Endothelial cell of umbilical vein (primary cell): Measurements from ENCODE around the gene NR5A2. TPM values are rescaled to one million over a fixed set of nuclear protein-coding genes. Genes with fewer than 3 reads are reported as not detected.

Experiments
- BruUV-seq: library from RNA; stranded (reverse); fragments of 400-500 nt; replicated peaks from 2 replicates; lab custom pipeline; 2021; lab: Mats Ljungman, UMichigan
- CTCF ChIA-PET: fragments of 300-600, 350-600 bp; sonication (Branson Sonifier 250); formaldehyde crosslinking; loops from one replicate; lab custom pipeline; 2021; ENCODE audit warnings: antibody characterized with exemption, inconsistent platforms; lab: Charles Lee
- POLR2A ChIA-PET: fragments of 300-600, 350-600 bp; sonication (Branson Sonifier 250); formaldehyde crosslinking; loops from one replicate; lab custom pipeline; 2021; ENCODE audit warnings: antibody characterized with exemption, inconsistent platforms; lab: Charles Lee
- DNase-seq: peaks from one replicate; pipeline ENCODE4 v3.0.0-alpha.2; 2011; ENCODE audit warnings: low read depth, low spot score
- FAIRE-seq: peaks from 2 replicates; lab custom pipeline; 2011; peaks lifted over from hg19 to GRCh38; lab: Jason Lieb, UNC
- H2AFZ ChIP-seq: 2 replicates; pipeline ENCODE4 v1.6.0; 2012; ENCODE audit warnings: low read depth, low read length, control low read depth, inconsistent platforms
- H3K27ac ChIP-seq: 2 replicates; pipeline ENCODE4 v1.5.1; 2011; ENCODE audit warnings: low read depth, mild to moderate bottlenecking, control low read depth, low read length, moderate library complexity; ENCODE audit not compliant: insufficient read depth
- H3K27me3 ChIP-seq, 2 experiments: 2 replicates each; pipeline versions ENCODE4 v1.6.0 to v1.6.1; 2011; ENCODE audit warnings: low read length in 2 of 2, mixed read lengths in 1 of 2; ENCODE audit not compliant: control insufficient read depth in 2 of 2, insufficient read depth in 2 of 2
- H3K36me3 ChIP-seq, 2 experiments: 2 replicates in 1 of 2; 3 replicates in 1 of 2; pipeline ENCODE4 v1.5.1; 2011; ENCODE audit warnings: low read length in 2 of 2, mild to moderate bottlenecking in 1 of 2, moderate library complexity in 1 of 2; ENCODE audit not compliant: control insufficient read depth in 2 of 2, insufficient read depth in 2 of 2; ENCODE audit errors: extremely low read depth in 1 of 2
- H3K4me1 ChIP-seq: 3 replicates; pipeline ENCODE4 v1.5.1; 2011; ENCODE audit warnings: mild to moderate bottlenecking, low read length; ENCODE audit not compliant: control insufficient read depth, insufficient read depth; ENCODE audit errors: extremely low read depth
- H3K4me2 ChIP-seq: 2 replicates; pipeline ENCODE4 v1.6.1; 2011; ENCODE audit warnings: low read length, control low read depth, mixed read lengths; ENCODE audit not compliant: insufficient read depth
- H3K4me3 ChIP-seq, 3 experiments: fragments of 200-600 bp in 1 of 3; sonication (generic), shearing (Covaris generic) in 1 of 3; replicated peaks in 1 of 3; 2 replicates each; pipeline ENCODE4 v1.5.1; 2011 to 2016; ENCODE audit warnings: control low read depth in 3 of 3, low read length in 3 of 3, mild to moderate bottlenecking in 2 of 3, inconsistent platforms in 1 of 3, low read depth in 1 of 3, moderate library complexity in 1 of 3; ENCODE audit not compliant: insufficient read depth in 1 of 3
- H3K79me2 ChIP-seq: 2 replicates; pipeline ENCODE4 v1.6.0; 2012; ENCODE audit warnings: low read length, inconsistent platforms; ENCODE audit not compliant: control insufficient read depth, insufficient read depth
- H3K9ac ChIP-seq: replicated peaks from 2 replicates; pipeline ENCODE3; 2011; ENCODE audit warnings: low read length, control low read depth; ENCODE audit not compliant: insufficient read depth; ENCODE audit errors: extremely low read depth
- H3K9me1 ChIP-seq: replicated peaks from 3 replicates; pipeline ENCODE4 v1.6.0; 2011; ENCODE audit warnings: mild to moderate bottlenecking, low read length; ENCODE audit not compliant: control insufficient read depth, insufficient read depth; ENCODE audit errors: extremely low read depth
- H3K9me3 ChIP-seq: replicated peaks from 2 replicates; pipeline ENCODE4 v1.5.1; 2012; ENCODE audit warnings: low read length, inconsistent platforms; ENCODE audit not compliant: control insufficient read depth, insufficient read depth
- H4K20me1 ChIP-seq: replicated peaks from 2 replicates; pipeline ENCODE3; 2011; ENCODE audit warnings: mild to moderate bottlenecking, low read length; ENCODE audit not compliant: control insufficient read depth, insufficient read depth; ENCODE audit errors: extremely low read depth
- EZH2 ChIP-seq: IDR thresholded peaks from 2 replicates; pipeline ENCODE4 v1.6.1; 2012; ENCODE audit warnings: borderline replicate concordance, low read depth, mild to moderate bottlenecking, moderate library complexity, low read length, inconsistent platforms; ENCODE audit not compliant: severe bottlenecking
- FOS ChIP-seq: IDR thresholded peaks from 2 replicates; pipeline ENCODE4 v1.6.1; 2011; ENCODE audit warnings: mild to moderate bottlenecking, low read length, moderate library complexity, borderline replicate concordance; ENCODE audit not compliant: insufficient read depth
- GATA2 ChIP-seq: IDR thresholded peaks from 2 replicates; pipeline ENCODE4 v1.7.0; 2011; ENCODE audit warnings: low read depth, mild to moderate bottlenecking, moderate library complexity, mixed read lengths, low read length; ENCODE audit not compliant: insufficient read length, insufficient read depth
- JUN ChIP-seq: IDR thresholded peaks from 2 replicates; pipeline ENCODE4 v1.6.1; 2011; ENCODE audit warnings: borderline replicate concordance, low read depth; ENCODE audit not compliant: insufficient read length, insufficient read depth
- MYC ChIP-seq: IDR thresholded peaks from one replicate; pipeline ENCODE4 v1.6.1; 2011; ENCODE audit warnings: mild to moderate bottlenecking, low read depth, low read length
- POLR2A ChIP-seq: IDR thresholded peaks from 2 replicates; pipeline ENCODE4 v1.6.1; 2012; ENCODE audit warnings: low read depth, mild to moderate bottlenecking, control low read depth, low read length
- POLR2AphosphoS5 ChIP-seq: IDR thresholded peaks from 2 replicates; pipeline ENCODE4 v1.6.1; 2012; ENCODE audit warnings: low read depth, mild to moderate bottlenecking, control low read depth, low read length, moderate library complexity; ENCODE audit not compliant: insufficient read depth
- dilution Hi-C: fragments of 300-500 bp; cut with MboI; formaldehyde crosslinking; loops from one replicate; pipeline ENCODE4 v1.15.0; 2019; ENCODE audit warnings: low sequenced_read_pairs; ENCODE audit not compliant: extremely low pct_ligation_motif_present
- intact Hi-C: fragments of 100-400 bp; cut with micrococcal nuclease; formaldehyde crosslinking; loops from one replicate; pipeline ENCODE4 v1.10.0; 2022
- polyA plus RNA-seq, 4 experiments: library from polyadenylated mRNA; depleted of rRNA in 3 of 4; stranded (reverse) in 3 of 4; unstranded in 1 of 4; fragments of >200 nt; gene quantifications; 2 replicates each; pipeline versions ENCODE4 v1.2.1 to v1.2.3, GENCODE V29; 2011 to 2012; ENCODE audit warnings: missing spikeins in 1 of 4
- total RNA-seq: library from RNA; stranded (reverse); gene quantifications from 2 replicates; pipeline ENCODE4 v1.2.3, GENCODE V29; 2021
- TF ChIP-seq, protein P1 (sequence below), 2 donors: IDR thresholded peaks; 1 replicate in 1 of 2; 2 replicates in 1 of 2; pipeline ENCODE4 v1.5.1; 2011; ENCODE audit warnings: low read length in 2 of 2, mild to moderate bottlenecking in 2 of 2, moderate library complexity in 2 of 2, control low read depth in 1 of 2, inconsistent platforms in 1 of 2, low read depth in 1 of 2; ENCODE audit not compliant: insufficient read depth in 1 of 2; ENCODE audit errors: extremely low read depth in 1 of 2
- TF ChIP-seq, protein P2 (sequence below): IDR thresholded peaks from 2 replicates; pipeline ENCODE4 v1.6.1; 2011; ENCODE audit not compliant: insufficient read depth, insufficient read length

The NR5A2 gene
- total and polyA plus RNA-seq, 2 donors (not counting 3 experiments of a cell fraction or from before 2014, with no cell fraction given) = 3.4 to 12.1 TPM

DNA sequence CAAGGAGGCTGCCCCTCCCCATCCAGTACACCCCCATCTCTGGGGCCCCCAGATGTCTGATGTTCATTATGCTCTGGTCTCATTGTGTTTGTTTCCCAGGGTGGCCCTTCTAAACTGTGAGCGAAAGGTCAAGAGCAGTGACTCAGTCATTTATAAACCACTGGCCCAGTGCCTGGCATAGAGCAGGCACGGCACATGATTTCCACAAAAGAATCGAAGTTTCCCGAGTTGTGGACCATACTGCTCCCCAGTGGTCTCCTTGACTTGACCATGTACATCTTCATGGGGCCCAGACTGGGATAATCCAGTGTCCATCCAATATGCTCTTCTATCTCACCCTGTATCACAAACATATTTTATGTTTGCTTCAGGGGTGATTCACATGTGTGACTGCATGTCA is 153.3 kb downstream of the NR5A2 start:
- no TSS peak for BruUV-seq
- CTCF ChIA-PET = interaction anchor here (1.1 to 1.3 kb wide), 3 partner anchors 140 to 496 kb away, joined by 3 to 12 read pairs (median 3); no protein-coding TSS in a partner anchor
- Histone ChIP-seq H3K9me1 (no peaks in the 10 kb centered on the region), H3K27ac (no peak overlapping the region), H3K36me3 (no peaks in the 10 kb centered on the region), H2AFZ (no peak overlapping the region), H3K4me1 (peaks cover 31% of the 10 kb centered on the region), H4K20me1 (no peaks in the 10 kb centered on the region), H3K9ac (no peak overlapping the region), H3K27me3 (no peaks in the 10 kb centered on the region), H3K79me2 (no peaks in the 10 kb centered on the region), H3K4me2 (no peak overlapping the region), H3K4me3 (no peak overlapping the region), H3K9me3 (no peaks in the 10 kb centered on the region)
- FAIRE-seq = peak; percentile 91
- dilution Hi-C loops = no loop called here
- intact Hi-C loops = loop anchor here (1.0 to 2.0 kb wide), 3 partner anchors 105 to 497 kb away; no protein-coding TSS in a partner anchor
- peak; percentile 78 for DNase-seq
- TF ChIP-seq POLR2A (no peak), JUN (peak; percentile 41), FOS (peak; percentile 34)
- POLR2A ChIA-PET = no interaction called here

DNA sequence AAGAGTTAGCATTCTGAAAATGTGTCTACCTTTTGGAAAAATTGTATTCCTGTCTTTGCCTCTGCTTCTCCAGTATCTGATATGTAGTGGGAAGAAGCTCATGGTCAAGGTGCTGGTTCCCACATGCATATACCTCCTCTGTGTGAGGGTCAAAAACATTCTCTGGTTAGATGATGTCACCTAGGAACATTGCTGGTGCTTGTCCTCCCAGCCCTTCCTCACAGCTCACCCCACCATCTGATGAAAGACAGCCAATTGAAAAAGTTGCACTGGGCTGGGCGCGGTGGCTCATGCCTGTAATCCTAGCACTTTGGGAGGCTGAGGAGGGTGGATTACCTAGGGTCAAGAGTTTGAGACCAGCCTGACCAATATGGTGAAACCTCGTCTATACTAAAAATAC is 154.4 kb downstream of the NR5A2 start:
- Histone ChIP-seq H4K20me1 (no peaks in the 10 kb centered on the region), H3K9ac (no peak overlapping the region), H3K4me1 (peaks cover 31% of the 10 kb centered on the region), H3K27me3 (no peaks in the 10 kb centered on the region), H3K9me1 (no peaks in the 10 kb centered on the region), H3K4me2 (no peak overlapping the region), H2AFZ (no peak overlapping the region), H3K4me3 (no peak overlapping the region), H3K9me3 (no peaks in the 10 kb centered on the region), H3K79me2 (no peaks in the 10 kb centered on the region), H3K36me3 (no peaks in the 10 kb centered on the region), H3K27ac (no peak overlapping the region)
- no peak for FAIRE-seq
- CTCF ChIA-PET = interaction anchor here (0.9 to 1.5 kb wide), 6 partner anchors 11 to 497 kb away, joined by 3 to 12 read pairs (median 3); no protein-coding TSS in a partner anchor
- dilution Hi-C loops = no loop called here
- BruUV-seq = no TSS peak
- no peak for DNase-seq
- intact Hi-C loops = loop anchor here (2.0 kb wide), 1 partner anchor 323 kb away; no protein-coding TSS in a partner anchor
- POLR2A ChIA-PET = no interaction called here
- TF ChIP-seq JUN = no peak
- TF ChIP-seq, protein P1, sequence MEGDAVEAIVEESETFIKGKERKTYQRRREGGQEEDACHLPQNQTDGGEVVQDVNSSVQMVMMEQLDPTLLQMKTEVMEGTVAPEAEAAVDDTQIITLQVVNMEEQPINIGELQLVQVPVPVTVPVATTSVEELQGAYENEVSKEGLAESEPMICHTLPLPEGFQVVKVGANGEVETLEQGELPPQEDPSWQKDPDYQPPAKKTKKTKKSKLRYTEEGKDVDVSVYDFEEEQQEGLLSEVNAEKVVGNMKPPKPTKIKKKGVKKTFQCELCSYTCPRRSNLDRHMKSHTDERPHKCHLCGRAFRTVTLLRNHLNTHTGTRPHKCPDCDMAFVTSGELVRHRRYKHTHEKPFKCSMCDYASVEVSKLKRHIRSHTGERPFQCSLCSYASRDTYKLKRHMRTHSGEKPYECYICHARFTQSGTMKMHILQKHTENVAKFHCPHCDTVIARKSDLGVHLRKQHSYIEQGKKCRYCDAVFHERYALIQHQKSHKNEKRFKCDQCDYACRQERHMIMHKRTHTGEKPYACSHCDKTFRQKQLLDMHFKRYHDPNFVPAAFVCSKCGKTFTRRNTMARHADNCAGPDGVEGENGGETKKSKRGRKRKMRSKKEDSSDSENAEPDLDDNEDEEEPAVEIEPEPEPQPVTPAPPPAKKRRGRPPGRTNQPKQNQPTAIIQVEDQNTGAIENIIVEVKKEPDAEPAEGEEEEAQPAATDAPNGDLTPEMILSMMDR (IDR thresholded peaks at IDR 0.05; ENCODE audit: extremely low read depth in 1 of 2, insufficient read depth in 1 of 2, low read depth in 1 of 2, low read length in 2 of 2) = no peak
- no peak for TF ChIP-seq FOS
- TF ChIP-seq POLR2AphosphoS5 = no peak
- TF ChIP-seq, protein P2, sequence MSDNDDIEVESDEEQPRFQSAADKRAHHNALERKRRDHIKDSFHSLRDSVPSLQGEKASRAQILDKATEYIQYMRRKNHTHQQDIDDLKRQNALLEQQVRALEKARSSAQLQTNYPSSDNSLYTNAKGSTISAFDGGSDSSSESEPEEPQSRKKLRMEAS = no peak
- no peak for TF ChIP-seq GATA2
- no peak for TF ChIP-seq POLR2A
- TF ChIP-seq MYC = no peak
- TF ChIP-seq EZH2 = no peak
